PFSK-1 (cell line): Measurements from ENCODE around the gene LIN9.

Source experiments
- FOXP2 ChIP-seq: optimal IDR thresholded peaks from 2 replicates; pipeline ENCODE3; 2011; ENCODE audit warnings: borderline replicate concordance, control low read depth, inconsistent platforms; ENCODE audit not compliant: insufficient read depth; ENCODE audit errors: extremely low read length, extremely low read depth
- POLR2AphosphoS5 ChIP-seq: IDR thresholded peaks from 2 replicates; pipeline ENCODE4 v1.6.1; 2012; ENCODE audit warnings: low read depth, mild to moderate bottlenecking, control low read depth, low read length, moderate library complexity
- REST ChIP-seq, 2 experiments: IDR thresholded peaks; 2 replicates each; pipeline versions ENCODE4 v1.6.1 to v1.8.0; 2011 to 2012; ENCODE audit warnings: low read depth in 2 of 2, low read length in 2 of 2, control low read depth in 1 of 2, inconsistent platforms in 1 of 2, mild to moderate bottlenecking in 1 of 2, moderate library complexity in 1 of 2; ENCODE audit not compliant: insufficient read depth in 1 of 2
- SIN3A ChIP-seq: IDR thresholded peaks from 2 replicates; pipeline ENCODE4 v1.6.1; 2012; ENCODE audit warnings: mild to moderate bottlenecking, low read length, moderate library complexity, borderline replicate concordance; ENCODE audit not compliant: insufficient read depth
- TAF1 ChIP-seq: IDR thresholded peaks from 2 replicates; pipeline ENCODE4 v1.6.1; 2012; ENCODE audit warnings: low read length, control low read depth, borderline replicate concordance; ENCODE audit not compliant: insufficient read depth

- TF ChIP-seq REST (IDR thresholded peaks at IDR 0.05; ENCODE audit: insufficient read depth in 1 of 2, low read depth in 2 of 2, low read length in 2 of 2): no peak
- TF ChIP-seq TAF1: no peak
- no peak for TF ChIP-seq POLR2AphosphoS5
- no peak for TF ChIP-seq SIN3A
- TF ChIP-seq FOXP2: no peak
Observed at GRCh38 chr1:226248091-226248490, 60.9 kb downstream of the LIN9 start.
